Measurements from ENCODE around the gene ENTREP3. TPM values are rescaled to one million over a fixed set of nuclear protein-coding genes. Genes with fewer than 3 reads are reported as not detected.

Gene ENTREP3
- total and polyA plus RNA-seq, 4 experiments from 2014 or later, result 0.50 to 12.2 (median 6.1) TPM

- H3K4me3 Mint-ChIP-seq, result peak within 1 kb of the TSS; percentile 86 to 92 (median 87)
- peak within 1 kb of the TSS; percentile 95 to 98 (median 98) for H3K27ac Mint-ChIP-seq
- peak in 2 of 5 donors; percentile 10 to 37 for DNase-seq
- H3K4me1 Mint-ChIP-seq, result peaks cover 17 to 29% (median 24%) of the 10 kb centered on the region in 4 donors
- no peaks in the 10 kb centered on the region for H3K9me3 Mint-ChIP-seq
- no peaks in the 10 kb centered on the region for H3K27me3 ChIP-seq (ENCODE audit: insufficient read depth, low read length)
- H3K36me3 ChIP-seq (ENCODE audit: insufficient read depth, low read length), result peaks cover 7% of the 10 kb centered on the region
- POLR2A ChIA-PET (ENCODE audit: partially characterized antibody), result interaction anchor here (0.6 to 4.4 kb wide), 12 partner anchors 14 to 212 kb away, joined by 3 to 89 read pairs (median 5); partner anchors contain the start of genes FDPS, KRTCAP2 and TRIM46
- H3K4me3 ChIP-seq (ENCODE audit: low read length in 2 of 2), result peak within 1 kb of the TSS; percentile 68 to 100
- H3K9me3 ChIP-seq (ENCODE audit: control insufficient read depth in 1 of 2, low read length in 2 of 2), result no peaks in the 10 kb centered on the region
- intact Hi-C loops (cut with micrococcal nuclease), result loop anchor here (1.0 to 5.0 kb wide), 5 partner anchors 14 to 383 kb away; partner anchors contain the start of genes KRTCAP2 and TRIM46
- CTCF ChIA-PET (ENCODE audit: partially characterized antibody), result interaction anchor here (0.7 to 5.6 kb wide), 11 partner anchors 10 to 402 kb away, joined by 3 to 106 read pairs (median 13); partner anchors contain the start of genes KRTCAP2 and MSTO1
- peaks cover 11 to 15% of the 10 kb centered on the region in 2 donors for H3K36me3 Mint-ChIP-seq
- H3K27ac ChIP-seq (ENCODE audit: low read depth, low read length), result peak within 1 kb of the TSS; percentile 100
- peaks cover 29% of the 10 kb centered on the region for H3K4me1 ChIP-seq (ENCODE audit: insufficient read depth, low read length)
- H3K27me3 Mint-ChIP-seq, result no peaks in the 10 kb centered on the region
Measured at GRCh38 chr1:155207806-155208540, 47.3 kb downstream of the ENTREP3 start, which contains the start of gene THBS3. Gene THBS3, minus strand, starts transcription at chr1:155207897. Its CDS starts 21 bp downstream, at chr1:155207876.

- peaks cover 29% of the 10 kb centered on the region for H3K4me1 ChIP-seq (ENCODE audit: insufficient read depth, low read length)
- peak overlapping the region; percentile 100 for H3K27ac ChIP-seq (ENCODE audit: low read depth, low read length)
- CTCF ChIA-PET (ENCODE audit: partially characterized antibody), result interaction anchor here (0.6 to 5.6 kb wide), 24 partner anchors 9 to 893 kb away, joined by 3 to 106 read pairs (median 4); partner anchors contain the start of genes KRTCAP2 and MSTO1
- POLR2A ChIA-PET (ENCODE audit: partially characterized antibody), result interaction anchor here (0.6 to 4.4 kb wide), 15 partner anchors 13 to 116 kb away, joined by 3 to 89 read pairs (median 4); partner anchors contain the start of genes CLK2, ENTREP3, FDPS and KRTCAP2
- no peaks in the 10 kb centered on the region for H3K27me3 ChIP-seq (ENCODE audit: insufficient read depth, low read length)
- peaks cover 17 to 29% (median 24%) of the 10 kb centered on the region in 4 donors for H3K4me1 Mint-ChIP-seq
- H3K9me3 Mint-ChIP-seq, result no peaks in the 10 kb centered on the region
- peak overlapping the region; percentile 90 to 98 (median 95) for H3K27ac Mint-ChIP-seq
- peaks cover 11 to 15% of the 10 kb centered on the region in 2 donors for H3K36me3 Mint-ChIP-seq
- intact Hi-C loops (cut with micrococcal nuclease), result loop anchor here (1.0 to 5.0 kb wide), 6 partner anchors 13 to 384 kb away; partner anchors contain the start of genes KRTCAP2 and TRIM46
- H3K4me3 ChIP-seq (ENCODE audit: low read length in 2 of 2), result no peak overlapping the region
- H3K9me3 ChIP-seq (ENCODE audit: control insufficient read depth in 1 of 2, low read length in 2 of 2), result no peaks in the 10 kb centered on the region
- no peaks in the 10 kb centered on the region for H3K27me3 Mint-ChIP-seq
- DNase-seq, result peak; percentile 87 to 91 (median 89)
- peaks cover 7% of the 10 kb centered on the region for H3K36me3 ChIP-seq (ENCODE audit: insufficient read depth, low read length)
- peak overlapping the region; percentile 56 to 87 (median 76) for H3K4me3 Mint-ChIP-seq
Measured at GRCh38 chr1:155206891-155207805, 48.1 kb downstream of the ENTREP3 start.

DNA sequence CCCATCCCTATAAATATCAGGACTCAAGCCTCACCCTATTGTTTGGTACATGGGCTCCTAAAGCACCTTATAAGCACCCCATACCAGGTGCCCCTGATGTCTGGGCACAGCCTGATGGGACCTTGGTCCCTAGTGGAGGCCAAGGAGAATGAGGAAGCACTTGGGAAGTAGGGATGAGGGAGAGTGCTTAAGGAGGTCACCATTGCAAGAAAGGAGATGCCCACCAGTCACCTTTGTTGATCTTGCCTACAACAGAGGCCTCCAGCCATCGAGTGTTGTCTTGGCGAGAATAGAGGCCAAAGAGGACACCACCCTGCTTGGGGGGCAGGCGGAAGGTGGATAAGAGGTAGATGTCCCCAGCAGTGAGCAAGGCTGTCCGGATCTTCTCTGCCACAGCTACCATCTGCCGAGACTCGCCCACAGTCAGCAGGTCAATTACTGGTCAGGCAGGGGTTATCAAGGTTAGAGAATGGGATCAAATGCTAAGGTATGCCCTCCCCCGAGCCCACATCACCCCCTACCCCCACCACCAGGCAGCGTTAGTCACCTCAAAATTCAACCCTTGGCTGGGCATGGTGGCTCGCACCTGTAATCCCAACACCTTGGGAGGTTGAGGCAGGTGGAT lies 49.2 kb downstream of the ENTREP3 start:
- Histone ChIP-seq H3K4me1 (ENCODE audit: insufficient read depth, low read length) (peaks cover 29% of the 10 kb centered on the region), H3K4me3 (ENCODE audit: low read length in 2 of 2) (no peak overlapping the region), H3K9me3 (ENCODE audit: control insufficient read depth in 1 of 2, low read length in 2 of 2) (no peaks in the 10 kb centered on the region), H3K36me3 (ENCODE audit: insufficient read depth, low read length) (peaks cover 4% of the 10 kb centered on the region), H3K27me3 (ENCODE audit: insufficient read depth, low read length) (no peaks in the 10 kb centered on the region), H3K27ac (ENCODE audit: low read depth, low read length) (no peak overlapping the region)
- ChIA-PET CTCF (ENCODE audit: partially characterized antibody) (interaction anchor here (1.4 to 5.6 kb wide), 5 partner anchors 13 to 390 kb away, joined by 5 to 106 read pairs (median 22); no protein-coding TSS in a partner anchor), POLR2A (ENCODE audit: partially characterized antibody) (interaction anchor here (1.5 kb wide), 2 partner anchors 12 to 21 kb away, joined by 6 to 8 read pairs; no protein-coding TSS in a partner anchor)
- intact Hi-C loops (cut with micrococcal nuclease), result loop anchor here (1.0 to 5.0 kb wide), 4 partner anchors 34 to 385 kb away; partner anchors contain the start of genes KRTCAP2 and TRIM46
- Mint-ChIP-seq H3K4me3 (no peak overlapping the region), H3K4me1 (peaks cover 17 to 29% (median 24%) of the 10 kb centered on the region in 4 donors), H3K36me3 (peaks cover 7 to 11% of the 10 kb centered on the region in 2 donors), H3K27ac (peak overlapping the region in 2 of 7 donors; percentile 27 to 31), H3K27me3 (no peaks in the 10 kb centered on the region), H3K9me3 (no peaks in the 10 kb centered on the region)
- peak in 1 of 5 donors; percentile 29 for DNase-seq

- H3K9me3 ChIP-seq (ENCODE audit: control insufficient read depth in 1 of 2, low read length in 2 of 2), result no peaks in the 10 kb centered on the region
- Mint-ChIP-seq H3K27me3 (no peaks in the 10 kb centered on the region), H3K9me3 (no peaks in the 10 kb centered on the region), H3K4me1 (peaks cover 17 to 29% (median 22%) of the 10 kb centered on the region in 4 donors), H3K36me3 (peaks cover 2 to 6% of the 10 kb centered on the region in 2 donors), H3K4me3 (no peak overlapping the region), H3K27ac (peak overlapping the region in 1 of 7 donors; percentile 27)
- intact Hi-C loops (cut with micrococcal nuclease), result loop anchor here (5.0 kb wide), 2 partner anchors 33 to 37 kb away; partner anchors contain the start of genes KRTCAP2 and TRIM46
- DNase-seq, result peak in 1 of 5 donors; percentile 22
- H3K36me3 ChIP-seq (ENCODE audit: insufficient read depth, low read length), result no peaks in the 10 kb centered on the region
- ChIA-PET POLR2A (ENCODE audit: partially characterized antibody) (interaction anchor here (1.5 kb wide), 2 partner anchors 11 to 22 kb away, joined by 6 to 8 read pairs; no protein-coding TSS in a partner anchor), CTCF (ENCODE audit: partially characterized antibody) (interaction anchor here (3.7 to 5.6 kb wide), 3 partner anchors 12 to 30 kb away, joined by 22 to 106 read pairs (median 40); no protein-coding TSS in a partner anchor)
- peaks cover 25% of the 10 kb centered on the region for H3K4me1 ChIP-seq (ENCODE audit: insufficient read depth, low read length)
- no peak overlapping the region for H3K27ac ChIP-seq (ENCODE audit: low read depth, low read length)
- H3K4me3 ChIP-seq (ENCODE audit: low read length in 2 of 2), result no peak overlapping the region
- H3K27me3 ChIP-seq (ENCODE audit: insufficient read depth, low read length), result no peaks in the 10 kb centered on the region
Measured at GRCh38 chr1:155205035-155205434, 50.2 kb downstream of the ENTREP3 start.

- Mint-ChIP-seq H3K4me3 (no peak overlapping the region), H3K27me3 (no peaks in the 10 kb centered on the region), H3K4me1 (peaks cover 10 to 14% (median 12%) of the 10 kb centered on the region in 4 donors), H3K36me3 (peaks cover 4 to 6% of the 10 kb centered on the region in 2 donors), H3K9me3 (no peaks in the 10 kb centered on the region), H3K27ac (peak overlapping the region in 3 of 7 donors; percentile 29 to 59 (median 36))
- Histone ChIP-seq H3K4me1 (ENCODE audit: insufficient read depth, low read length) (peaks cover 11% of the 10 kb centered on the region), H3K27ac (ENCODE audit: low read depth, low read length) (no peak overlapping the region), H3K9me3 (ENCODE audit: control insufficient read depth in 1 of 2, low read length in 2 of 2) (no peaks in the 10 kb centered on the region), H3K36me3 (ENCODE audit: insufficient read depth, low read length) (no peaks in the 10 kb centered on the region), H3K27me3 (ENCODE audit: insufficient read depth, low read length) (no peaks in the 10 kb centered on the region), H3K4me3 (ENCODE audit: low read length in 2 of 2) (no peak overlapping the region)
- POLR2A ChIA-PET (ENCODE audit: partially characterized antibody), result interaction anchor here (0.7 to 1.1 kb wide), 2 partner anchors 26 to 42 kb away, joined by 3 to 5 read pairs; no protein-coding TSS in a partner anchor
- CTCF ChIA-PET (ENCODE audit: partially characterized antibody), result interaction anchor here (0.9 to 1.6 kb wide), 3 partner anchors 9 to 48 kb away, joined by 3 to 8 read pairs (median 5); no protein-coding TSS in a partner anchor
- intact Hi-C loops (cut with micrococcal nuclease), result no loop called here
- peak in 1 of 5 donors; percentile 33 for DNase-seq
Measured at GRCh38 chr1:155202731-155203515, 52.4 kb downstream of the ENTREP3 start.

Measured in CD4-positive, alpha-beta memory T cell (primary cell).